Breast epithelium (tissue), 4 donors: Measurements from ENCODE around the gene EFR3B. TPM values are rescaled to one million over a fixed set of nuclear protein-coding genes. Genes with fewer than 3 reads are reported as not detected.
"Not testable (repeated sequence)": the region's sequence is repeated elsewhere in the genome, so short reads cannot be mapped to it uniquely, and the experiment has no call there.

Source experiments
- DNase-seq, 2 donors: peaks; one replicate each; pipeline ENCODE4 v3.0.0-alpha.2; 2019; ENCODE audit warnings: low spot score in 2 of 2
- H3K27ac ChIP-seq, 2 donors: fragments of 200-600 bp; sonication (generic) in 1 of 2; one replicate each; pipeline ENCODE4 v1.5.1; 2016 to 2019; ENCODE audit warnings: mild to moderate bottlenecking in 1 of 2
- H3K27me3 ChIP-seq, 2 donors: fragments of 200-600 bp; sonication (generic) in 1 of 2; one replicate each; pipeline versions ENCODE4 v1.5.1 to v1.6.0; 2017 to 2019; ENCODE audit warnings: control low read depth in 1 of 2, mild to moderate bottlenecking in 1 of 2
- H3K36me3 ChIP-seq: fragments of 200-600 bp; one replicate; pipeline ENCODE4 v1.5.1; 2019
- H3K4me1 ChIP-seq, 2 donors: fragments of 200-600 bp; sonication (generic); one replicate each; pipeline ENCODE4 v1.5.1; 2016 to 2019; ENCODE audit warnings: control low read depth in 1 of 2
- H3K4me3 ChIP-seq, 3 donors: fragments of 200-600 bp; sonication (generic); 1 replicate in 2 of 3; 2 replicates in 1 of 3; pipeline ENCODE4 v1.5.1; 2016 to 2019; ENCODE audit warnings: mild to moderate bottlenecking in 3 of 3, moderate library complexity in 2 of 3
- H3K9me3 ChIP-seq, 2 donors: fragments of 200-600 bp; sonication (generic) in 1 of 2; one replicate each; pipeline ENCODE4 v1.5.1; 2016 to 2019; ENCODE audit warnings: control low read depth in 1 of 2
- POLR2A ChIP-seq: fragments of 450-650 bp; IDR thresholded peaks from one replicate; pipeline ENCODE4 v1.6.1; 2016; ENCODE audit warnings: antibody characterized with exemption, mild to moderate bottlenecking, moderate library complexity
- POLR2AphosphoS5 ChIP-seq, 3 donors: sonication (generic); formaldehyde crosslinking; IDR thresholded peaks; one replicate each; pipeline ENCODE4 v1.6.1; 2017; ENCODE audit warnings: antibody characterized with exemption in 3 of 3
- intact Hi-C: fragments of 100-400 bp; cut with DNase I; formaldehyde crosslinking; loops from one replicate; pipeline ENCODE4 v1.15.1; 2023; ENCODE audit warnings: low total_unique reads
- total RNA-seq, 3 donors: library from RNA; depleted of rRNA; stranded (reverse); fragments of >200 nt; gene quantifications; one replicate each; pipeline ENCODE4 v1.1.0, GENCODE V29; 2016
- TF ChIP-seq, protein P1 (sequence below), 3 donors: fragments of 450-650 bp; IDR thresholded peaks; one replicate each; pipeline ENCODE4 v1.5.1; 2016 to 2017; ENCODE audit warnings: antibody characterized with exemption in 3 of 3, mild to moderate bottlenecking in 3 of 3, moderate library complexity in 3 of 3

EFR3B gene
- total RNA-seq, 3 donors from 2014 or later: 0.16 to 0.98 (median 0.73) TPM

- H3K27ac ChIP-seq: no peak overlapping the region
- intact Hi-C loops: no loop called here
- no peaks in the 10 kb centered on the region for H3K4me1 ChIP-seq
- H3K36me3 ChIP-seq: no peaks in the 10 kb centered on the region
- no peaks in the 10 kb centered on the region for H3K27me3 ChIP-seq
- H3K4me3 ChIP-seq: no peak overlapping the region
- no peak for TF ChIP-seq POLR2A
- no peak for TF ChIP-seq POLR2AphosphoS5 (IDR thresholded peaks at IDR 0.05)
- TF ChIP-seq, protein P1, sequence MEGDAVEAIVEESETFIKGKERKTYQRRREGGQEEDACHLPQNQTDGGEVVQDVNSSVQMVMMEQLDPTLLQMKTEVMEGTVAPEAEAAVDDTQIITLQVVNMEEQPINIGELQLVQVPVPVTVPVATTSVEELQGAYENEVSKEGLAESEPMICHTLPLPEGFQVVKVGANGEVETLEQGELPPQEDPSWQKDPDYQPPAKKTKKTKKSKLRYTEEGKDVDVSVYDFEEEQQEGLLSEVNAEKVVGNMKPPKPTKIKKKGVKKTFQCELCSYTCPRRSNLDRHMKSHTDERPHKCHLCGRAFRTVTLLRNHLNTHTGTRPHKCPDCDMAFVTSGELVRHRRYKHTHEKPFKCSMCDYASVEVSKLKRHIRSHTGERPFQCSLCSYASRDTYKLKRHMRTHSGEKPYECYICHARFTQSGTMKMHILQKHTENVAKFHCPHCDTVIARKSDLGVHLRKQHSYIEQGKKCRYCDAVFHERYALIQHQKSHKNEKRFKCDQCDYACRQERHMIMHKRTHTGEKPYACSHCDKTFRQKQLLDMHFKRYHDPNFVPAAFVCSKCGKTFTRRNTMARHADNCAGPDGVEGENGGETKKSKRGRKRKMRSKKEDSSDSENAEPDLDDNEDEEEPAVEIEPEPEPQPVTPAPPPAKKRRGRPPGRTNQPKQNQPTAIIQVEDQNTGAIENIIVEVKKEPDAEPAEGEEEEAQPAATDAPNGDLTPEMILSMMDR (IDR thresholded peaks at IDR 0.05): no peak
- DNase-seq: no peak
- H3K9me3 ChIP-seq: no peaks in the 10 kb centered on the region
These were observed 99.2 kb downstream of the EFR3B start for GRCh38 chr2:25141120-25141519.

GRCh38 chr2:25145803-25146202 lies 103.9 kb downstream of the EFR3B start:
- Histone ChIP-seq H3K9me3 (no peaks in the 10 kb centered on the region), H3K36me3 (no peaks in the 10 kb centered on the region), H3K27ac (no peak overlapping the region), H3K27me3 (no peaks in the 10 kb centered on the region), H3K4me3 (no peak overlapping the region), H3K4me1 (no peaks in the 10 kb centered on the region)
- no peak for TF ChIP-seq POLR2A
- DNase-seq: no peak
- intact Hi-C loops: loop anchor here (5.0 kb wide), 1 partner anchor 1431 kb away; no protein-coding TSS in a partner anchor

- Histone ChIP-seq H3K27ac (no peak overlapping the region), H3K4me3 (no peak overlapping the region), H3K27me3 (no peaks in the 10 kb centered on the region), H3K9me3 (no peaks in the 10 kb centered on the region), H3K36me3 (no peaks in the 10 kb centered on the region), H3K4me1 (no peaks in the 10 kb centered on the region)
- no peak for TF ChIP-seq POLR2AphosphoS5 (IDR thresholded peaks at IDR 0.05)
- no peak for TF ChIP-seq POLR2A
- TF ChIP-seq, protein P1 (IDR thresholded peaks at IDR 0.05): no peak
- intact Hi-C loops: loop anchor here (5.0 kb wide), 1 partner anchor 1430 kb away; no protein-coding TSS in a partner anchor
- DNase-seq: no peak
These were observed 105.0 kb downstream of the EFR3B start for GRCh38 chr2:25146896-25147295.

DNA sequence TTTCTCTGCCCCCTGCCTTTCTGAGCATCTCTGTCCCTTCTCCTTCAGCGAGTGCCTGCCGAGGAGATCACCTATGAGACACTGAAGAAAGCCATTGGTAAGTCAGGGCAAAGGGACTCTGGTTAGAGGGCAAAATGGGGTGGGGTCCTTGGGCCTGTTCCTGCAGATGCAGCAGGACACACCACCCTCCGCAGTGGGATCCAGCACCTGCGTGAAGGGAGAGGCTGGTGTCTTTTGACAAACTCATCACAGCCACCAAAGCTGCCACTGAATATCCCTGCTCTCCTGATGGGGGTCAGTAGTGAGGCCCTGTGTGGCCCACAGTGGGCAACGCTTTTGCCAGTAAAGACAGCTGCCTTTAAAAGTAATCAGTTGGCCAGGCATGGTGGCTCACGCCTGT lies 107.8 kb downstream of the EFR3B start:
- no peak for DNase-seq
- Histone ChIP-seq H3K27ac (no peak overlapping the region), H3K4me1 (no peaks in the 10 kb centered on the region), H3K9me3 (no peaks in the 10 kb centered on the region), H3K4me3 (no peak overlapping the region), H3K27me3 (no peaks in the 10 kb centered on the region), H3K36me3 (no peaks in the 10 kb centered on the region)
- TF ChIP-seq POLR2A (no peak), POLR2AphosphoS5 (IDR thresholded peaks at IDR 0.05) (no peak)
- TF ChIP-seq, protein P1 (IDR thresholded peaks at IDR 0.05): no peak
- intact Hi-C loops: loop anchor here (5.0 kb wide), 1 partner anchor 1428 kb away; no protein-coding TSS in a partner anchor

- H3K27me3 ChIP-seq, DNase-seq, H3K27ac ChIP-seq, H3K4me3 ChIP-seq, H3K36me3 ChIP-seq, H3K4me1 ChIP-seq, H3K9me3 ChIP-seq: not testable (repeated sequence)
- intact Hi-C loops: loop anchor here (1.0 kb wide), 1 partner anchor 18 kb away; no protein-coding TSS in a partner anchor
These were observed 109.1 kb downstream of the EFR3B start for GRCh38 chr2:25150993-25151392.

- H3K9me3 ChIP-seq: no peaks in the 10 kb centered on the region
- intact Hi-C loops: loop anchor here (1.0 kb wide), 1 partner anchor 18 kb away; no protein-coding TSS in a partner anchor
- TF ChIP-seq POLR2AphosphoS5 (IDR thresholded peaks at IDR 0.05): no peak
- TF ChIP-seq, protein P1 (IDR thresholded peaks at IDR 0.05): no peak
- TF ChIP-seq POLR2A: no peak
- no peaks in the 10 kb centered on the region for H3K36me3 ChIP-seq
- H3K27ac ChIP-seq: no peak overlapping the region
- DNase-seq: no peak
- no peaks in the 10 kb centered on the region for H3K4me1 ChIP-seq
- no peaks in the 10 kb centered on the region for H3K27me3 ChIP-seq
- no peak overlapping the region for H3K4me3 ChIP-seq
These were observed 109.8 kb downstream of the EFR3B start for GRCh38 chr2:25151718-25152117.
